ENCODE results near the gene ELF2.

GRCh38 chr4:139060591-139060990, 116.4 kb downstream of the ELF2 start:
- no peak for TF ChIP-seq MAX (IDR thresholded peaks at IDR 0.05)
- no peak for TF ChIP-seq RAD21 (IDR thresholded peaks at IDR 0.05; ENCODE audit: low read depth)
- no peak for TF ChIP-seq EP300 (IDR thresholded peaks at IDR 0.05; ENCODE audit: borderline replicate concordance)
- no peak for TF ChIP-seq CEBPB (IDR thresholded peaks at IDR 0.05)
- no peak for TF ChIP-seq YY1 (IDR thresholded peaks at IDR 0.05; ENCODE audit: low read depth)

All from Ishikawa (cell line).